ENCODE data around the gene COL18A1.

COL18A1 gene

DNA sequence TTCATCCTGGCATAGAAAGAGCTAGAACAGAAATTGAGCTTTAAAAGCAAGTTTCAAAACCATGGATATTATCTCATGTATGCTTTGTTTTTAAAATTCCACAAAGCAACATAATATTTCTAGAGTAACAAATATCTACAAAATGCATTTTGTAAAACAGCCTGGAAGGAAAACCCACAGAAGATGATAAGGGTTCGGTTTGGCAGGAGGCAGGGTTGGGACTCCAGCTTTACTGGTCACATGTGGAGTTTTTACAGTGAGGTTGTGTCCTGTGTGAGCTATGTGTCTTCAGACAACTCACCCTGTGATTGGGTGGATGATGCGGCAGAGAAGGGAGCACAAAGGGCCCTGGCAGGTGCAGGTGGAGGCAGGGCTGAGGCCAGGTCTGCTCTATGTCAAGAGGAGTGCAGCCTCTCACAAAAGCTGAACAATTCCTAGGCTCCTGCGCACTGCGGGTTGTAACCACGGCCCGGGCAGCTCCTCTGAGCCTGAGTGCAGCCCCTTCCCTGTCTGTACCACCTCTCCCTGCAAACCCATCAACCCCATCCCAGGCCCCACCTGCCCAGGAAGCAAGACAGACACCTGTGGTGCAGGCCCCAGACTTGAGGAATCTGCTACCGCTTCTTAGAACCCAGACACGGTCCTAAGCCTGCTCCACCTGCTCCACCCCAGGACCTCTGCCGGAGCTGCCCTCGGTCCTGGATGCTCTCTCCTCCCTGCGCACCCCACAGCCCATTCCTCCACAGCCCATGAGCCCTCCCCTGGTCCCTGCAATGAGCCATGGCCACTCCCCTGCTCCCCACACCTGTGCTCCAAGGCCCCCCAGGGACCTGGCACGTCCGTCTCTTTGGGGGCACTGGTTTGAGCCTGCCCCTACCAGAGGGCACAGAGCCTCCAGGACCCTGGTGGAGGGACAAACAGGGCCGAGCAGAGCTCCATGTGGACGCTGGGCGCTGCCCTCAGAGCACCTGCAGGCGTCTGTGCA lies 2.8 kb upstream of the COL18A1 start:
- H3K27me3 ChIP-seq (ENCODE audit: insufficient read depth, poor library complexity, severe bottlenecking) = no peaks in the 10 kb centered on the region

DNA sequence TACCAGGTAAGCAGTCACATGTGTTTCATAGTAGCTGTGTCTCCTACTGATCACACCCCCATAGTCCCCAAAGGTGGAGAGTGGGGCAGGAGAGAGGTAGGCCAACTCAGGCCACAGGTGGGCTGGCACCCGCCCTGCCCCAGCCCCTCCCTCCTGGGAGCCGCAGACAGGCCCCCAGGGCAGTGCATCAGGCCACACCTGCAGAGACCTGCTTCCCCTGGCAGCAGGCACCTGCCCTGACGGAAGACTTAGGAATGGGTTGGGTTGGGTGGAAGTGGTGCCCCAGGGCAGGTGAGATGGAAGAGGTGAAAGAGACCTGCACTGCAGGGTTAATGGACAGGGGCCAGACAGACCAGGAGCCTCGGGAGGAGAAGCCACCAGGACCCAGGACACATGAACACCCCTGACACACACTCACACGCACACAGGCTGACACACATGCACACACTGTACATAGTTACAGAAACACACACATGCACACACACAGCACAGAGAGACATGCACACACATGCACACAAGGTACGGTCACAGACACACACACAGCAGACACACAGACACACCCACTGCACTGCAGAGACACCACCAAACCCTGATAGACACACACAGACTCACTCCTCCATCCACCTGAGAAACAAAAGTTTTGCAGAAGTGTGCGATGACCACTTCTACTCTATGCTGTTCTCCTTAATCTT lies 1.7 kb upstream of the COL18A1 start:
- ATAC-seq (ENCODE audit: low read depth) (peak; percentile 77), DNase-seq (ENCODE audit: low spot score) (peak; percentile 85)
- no peak overlapping the region for H3K4me3 ChIP-seq (ENCODE audit: severe bottlenecking)
- TF ChIP-seq, protein P1, sequence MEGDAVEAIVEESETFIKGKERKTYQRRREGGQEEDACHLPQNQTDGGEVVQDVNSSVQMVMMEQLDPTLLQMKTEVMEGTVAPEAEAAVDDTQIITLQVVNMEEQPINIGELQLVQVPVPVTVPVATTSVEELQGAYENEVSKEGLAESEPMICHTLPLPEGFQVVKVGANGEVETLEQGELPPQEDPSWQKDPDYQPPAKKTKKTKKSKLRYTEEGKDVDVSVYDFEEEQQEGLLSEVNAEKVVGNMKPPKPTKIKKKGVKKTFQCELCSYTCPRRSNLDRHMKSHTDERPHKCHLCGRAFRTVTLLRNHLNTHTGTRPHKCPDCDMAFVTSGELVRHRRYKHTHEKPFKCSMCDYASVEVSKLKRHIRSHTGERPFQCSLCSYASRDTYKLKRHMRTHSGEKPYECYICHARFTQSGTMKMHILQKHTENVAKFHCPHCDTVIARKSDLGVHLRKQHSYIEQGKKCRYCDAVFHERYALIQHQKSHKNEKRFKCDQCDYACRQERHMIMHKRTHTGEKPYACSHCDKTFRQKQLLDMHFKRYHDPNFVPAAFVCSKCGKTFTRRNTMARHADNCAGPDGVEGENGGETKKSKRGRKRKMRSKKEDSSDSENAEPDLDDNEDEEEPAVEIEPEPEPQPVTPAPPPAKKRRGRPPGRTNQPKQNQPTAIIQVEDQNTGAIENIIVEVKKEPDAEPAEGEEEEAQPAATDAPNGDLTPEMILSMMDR (IDR thresholded peaks at IDR 0.05; ENCODE audit: poor library complexity, severe bottlenecking) = no peak
- H3K36me3 ChIP-seq (ENCODE audit: low read depth) = no peaks in the 10 kb centered on the region
- peak overlapping the region; percentile 40 for H3K27ac ChIP-seq (ENCODE audit: poor library complexity, severe bottlenecking)
- no peaks in the 10 kb centered on the region for H3K27me3 ChIP-seq (ENCODE audit: insufficient read depth, poor library complexity, severe bottlenecking)
- peaks cover 7% of the 10 kb centered on the region for H3K9me3 ChIP-seq (ENCODE audit: severe bottlenecking)
- peaks cover 25% of the 10 kb centered on the region for H3K4me1 ChIP-seq (ENCODE audit: insufficient read depth, poor library complexity, severe bottlenecking)

More for the DNA sequence above, 2.8 kb upstream of the COL18A1 start:
- TF ChIP-seq, protein P1 (IDR thresholded peaks at IDR 0.05; ENCODE audit: poor library complexity, severe bottlenecking) = no peak
- DNase-seq (ENCODE audit: low spot score) (peak; percentile 42), ATAC-seq (ENCODE audit: low read depth) (no peak)
- Histone ChIP-seq H3K36me3 (ENCODE audit: low read depth) (no peaks in the 10 kb centered on the region), H3K9me3 (ENCODE audit: severe bottlenecking) (peaks cover 7% of the 10 kb centered on the region), H3K27ac (ENCODE audit: poor library complexity, severe bottlenecking) (no peak overlapping the region), H3K4me1 (ENCODE audit: insufficient read depth, poor library complexity, severe bottlenecking) (peaks cover 18% of the 10 kb centered on the region), H3K4me3 (ENCODE audit: severe bottlenecking) (no peak overlapping the region)

DNA sequence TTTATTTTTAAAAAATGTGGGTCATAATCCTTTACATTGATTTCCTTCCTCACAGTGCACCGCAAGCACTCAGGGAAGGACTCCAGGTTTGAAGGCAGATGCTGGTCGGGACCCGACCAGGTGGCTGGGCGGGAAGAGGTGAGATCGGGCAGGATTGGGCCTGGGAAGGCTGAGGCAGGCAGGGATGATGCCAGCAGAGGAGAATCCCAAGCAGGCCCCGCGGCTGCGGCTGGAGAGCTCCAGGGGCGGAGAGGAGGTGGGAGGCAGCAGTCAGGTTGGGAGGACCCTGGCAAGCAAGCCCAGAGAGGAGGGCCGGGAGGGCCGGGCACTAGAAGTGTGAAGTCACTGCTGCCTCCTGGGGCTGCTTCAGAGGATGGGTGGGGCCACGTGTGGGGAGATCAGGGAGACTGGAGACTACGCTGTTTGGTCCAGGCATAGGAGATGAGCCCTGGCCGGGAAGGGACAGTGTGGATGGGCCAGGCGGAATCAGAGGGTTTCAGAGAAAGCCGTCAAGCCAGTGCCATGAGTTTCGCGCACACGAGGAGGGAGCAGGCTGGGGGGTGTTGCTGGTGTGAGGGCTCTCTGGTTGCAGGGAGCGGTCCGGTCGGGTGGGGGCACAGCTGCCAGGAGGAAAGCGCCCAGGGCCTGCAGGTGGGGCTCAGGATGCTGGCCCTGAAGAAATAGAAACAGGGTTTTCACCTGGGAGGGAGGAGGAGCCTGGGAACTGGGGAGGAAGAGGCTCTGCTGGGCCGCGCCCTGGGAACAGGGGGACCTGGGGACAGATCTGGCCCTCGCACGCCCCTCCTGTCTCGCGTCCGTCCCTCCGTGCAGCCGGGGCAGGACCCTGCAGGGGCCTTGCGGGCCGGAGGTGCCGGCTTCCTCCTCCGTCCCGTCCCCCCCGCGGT lies 888 bp upstream of the COL18A1 start:
- no peaks in the 10 kb centered on the region for H3K36me3 ChIP-seq (ENCODE audit: low read depth)
- ATAC-seq (ENCODE audit: low read depth) (peak; percentile 43), DNase-seq (ENCODE audit: low spot score) (peak; percentile 72)
- H3K9me3 ChIP-seq (ENCODE audit: severe bottlenecking) = peaks cover 7% of the 10 kb centered on the region
- peaks cover 26% of the 10 kb centered on the region for H3K4me1 ChIP-seq (ENCODE audit: insufficient read depth, poor library complexity, severe bottlenecking)
- H3K4me3 ChIP-seq (ENCODE audit: severe bottlenecking) = peak overlapping the region; percentile 54
- TF ChIP-seq, protein P1 (IDR thresholded peaks at IDR 0.05; ENCODE audit: poor library complexity, severe bottlenecking) = no peak
- H3K27me3 ChIP-seq (ENCODE audit: insufficient read depth, poor library complexity, severe bottlenecking) = no peaks in the 10 kb centered on the region
- peak overlapping the region; percentile 40 for H3K27ac ChIP-seq (ENCODE audit: poor library complexity, severe bottlenecking)

DNA sequence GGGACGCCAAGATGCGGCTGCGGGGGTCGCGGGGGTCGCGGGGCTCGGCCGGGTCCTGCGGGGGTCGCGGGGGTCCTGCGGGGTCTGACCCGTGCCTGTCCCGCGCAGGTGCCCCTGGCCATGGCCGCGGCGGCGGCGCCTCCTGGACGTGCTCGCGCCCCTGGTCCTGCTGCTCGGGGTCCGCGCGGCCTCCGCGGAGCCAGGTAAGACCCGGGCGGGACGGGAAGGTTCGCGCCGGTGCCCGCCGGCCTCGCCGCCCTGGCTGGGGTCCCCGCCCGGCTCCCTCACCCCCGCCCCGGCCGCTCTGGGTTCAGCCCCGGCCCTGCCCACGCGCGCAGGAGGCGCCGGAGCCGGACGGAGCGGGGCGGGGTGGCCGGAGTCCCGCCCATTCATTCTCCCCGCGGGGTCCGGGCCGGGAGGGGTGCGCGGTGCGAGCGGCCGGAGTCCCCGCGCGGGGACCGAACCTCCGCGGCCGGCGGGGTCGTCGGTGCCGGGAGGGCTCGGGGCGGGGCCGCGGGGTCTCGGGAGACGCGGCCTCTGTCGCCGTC lies 380 bp downstream of the COL18A1 start:
- peak; percentile 53 for DNase-seq (ENCODE audit: low spot score)
- H3K4me1 ChIP-seq (ENCODE audit: insufficient read depth, poor library complexity, severe bottlenecking) = peaks cover 38% of the 10 kb centered on the region

More for the DNA sequence above, 380 bp downstream of the COL18A1 start:
- H3K27me3 ChIP-seq (ENCODE audit: insufficient read depth, poor library complexity, severe bottlenecking) = no peaks in the 10 kb centered on the region
- H3K27ac ChIP-seq (ENCODE audit: poor library complexity, severe bottlenecking) = no peak overlapping the region
- peak overlapping the region; percentile 54 for H3K4me3 ChIP-seq (ENCODE audit: severe bottlenecking)
- TF ChIP-seq, protein P1 (IDR thresholded peaks at IDR 0.05; ENCODE audit: poor library complexity, severe bottlenecking) = no peak
- no peaks in the 10 kb centered on the region for H3K36me3 ChIP-seq (ENCODE audit: low read depth)
- H3K9me3 ChIP-seq (ENCODE audit: severe bottlenecking) = peaks cover 7% of the 10 kb centered on the region
- ATAC-seq (ENCODE audit: low read depth) = no peak
